ENCODE results near the gene NRM.

Gene NRM

DNA sequence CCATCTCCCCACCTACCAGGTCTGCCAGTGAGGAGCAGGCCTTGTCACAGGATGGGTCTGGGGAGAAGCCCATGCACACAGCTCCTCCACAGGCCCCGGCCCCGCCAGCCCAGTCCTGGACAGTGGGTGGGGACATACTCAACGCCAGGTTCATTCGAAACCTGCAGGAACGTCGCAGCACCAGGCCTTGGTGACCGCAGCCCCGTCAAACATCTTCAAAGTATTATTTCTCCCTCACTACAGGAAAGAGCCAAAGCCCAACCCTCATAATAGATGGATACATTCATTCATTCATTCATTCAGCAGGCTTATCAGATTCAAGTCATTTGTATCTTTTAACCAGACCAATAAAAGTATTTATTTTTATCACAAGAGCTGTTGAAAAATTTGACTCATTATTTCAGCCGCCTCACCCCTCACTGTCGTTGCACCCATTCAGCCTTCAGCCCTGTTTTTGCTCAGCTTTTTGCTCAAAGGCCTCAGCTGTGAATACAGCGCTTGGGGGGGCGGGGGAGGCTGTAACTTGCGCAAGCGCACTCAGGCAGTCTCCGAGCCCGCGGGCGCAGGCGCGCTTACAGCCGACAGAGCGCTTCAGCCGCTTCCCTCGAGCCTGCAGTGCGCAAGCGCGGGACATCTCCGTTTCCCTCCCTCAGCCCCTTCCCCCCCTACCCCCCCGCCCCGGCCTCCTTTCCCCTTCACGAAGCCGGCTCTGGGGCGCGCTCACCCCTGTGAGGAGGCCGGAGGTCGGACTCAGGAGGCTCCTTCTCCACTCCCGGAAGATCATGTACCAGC lies 44.1 kb downstream of the NRM start, which contains the start of gene C6orf136:
Gene C6orf136, plus strand, starts transcription at position 684 of the 792 bp plus-strand sequence. Its CDS starts 99 bp downstream, at position 783.
- DNase-seq = peak; percentile 89 to 98 (median 95)
- intact Hi-C loops (cut with DNase I) = no loop called here

DNA sequence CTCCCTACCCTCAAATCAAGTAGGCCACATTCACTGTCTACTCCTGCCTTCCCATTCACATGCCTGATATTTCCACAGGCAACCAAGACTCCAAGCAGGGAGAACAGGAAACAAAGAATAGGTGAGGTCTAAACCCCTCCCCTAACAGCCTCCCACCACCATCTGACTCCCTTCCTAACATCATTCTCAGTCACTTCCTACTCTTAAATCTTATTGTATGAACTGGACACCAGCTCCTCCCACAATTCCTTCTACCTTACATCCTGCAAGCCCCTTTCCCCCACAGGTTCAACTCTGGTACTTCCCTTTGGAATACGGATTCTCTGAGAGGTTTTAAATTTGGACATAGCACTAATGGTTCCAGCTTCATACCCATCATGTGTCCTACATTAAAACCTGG lies 44.8 kb downstream of the NRM start:
- DNase-seq = no peak
- intact Hi-C loops (cut with DNase I) = no loop called here

DNA sequence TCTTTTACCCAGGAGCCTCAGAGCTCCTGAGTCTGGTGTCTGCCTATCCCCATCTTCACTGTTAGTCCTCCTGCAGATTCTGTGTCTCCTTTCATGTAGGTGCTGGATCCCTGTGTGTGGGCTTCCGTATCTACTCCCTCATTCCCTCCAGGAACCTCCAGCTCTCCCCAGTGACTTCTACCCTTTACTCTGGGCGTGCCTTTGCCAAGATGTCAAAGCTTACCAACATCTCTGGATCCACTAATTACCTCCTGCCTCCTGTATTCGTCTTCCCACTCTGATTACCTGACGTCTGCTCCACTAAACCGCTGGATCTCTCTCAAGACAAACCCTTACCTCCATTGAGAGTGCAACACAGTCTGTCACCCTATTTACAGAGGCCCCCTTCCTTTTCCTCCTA lies 46.0 kb downstream of the NRM start:
- peak in 3 of 42 donors; percentile 19 to 37 (median 22) for DNase-seq
- intact Hi-C loops (cut with DNase I) = no loop called here

DNA sequence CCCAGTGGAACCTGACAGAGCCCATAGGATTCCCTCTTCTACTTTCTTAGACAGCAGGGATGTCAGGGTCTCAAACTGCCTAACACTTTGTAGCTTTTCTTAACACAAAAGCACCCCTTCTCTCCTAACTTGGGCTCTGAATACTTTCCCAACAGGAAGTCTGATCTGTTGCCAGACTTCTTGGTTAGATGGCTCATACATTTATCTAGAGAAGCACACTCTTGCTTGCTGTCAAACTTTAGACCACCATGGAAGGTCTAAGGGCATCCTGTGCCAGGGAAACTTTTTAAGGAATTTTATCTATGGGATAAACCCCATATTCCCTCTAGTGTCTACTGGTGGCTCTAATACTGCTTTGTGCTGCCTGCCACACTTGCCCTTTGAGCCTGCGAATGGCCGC lies 47.1 kb downstream of the NRM start:
- intact Hi-C loops (cut with DNase I) = no loop called here
- no peak for DNase-seq

DNA sequence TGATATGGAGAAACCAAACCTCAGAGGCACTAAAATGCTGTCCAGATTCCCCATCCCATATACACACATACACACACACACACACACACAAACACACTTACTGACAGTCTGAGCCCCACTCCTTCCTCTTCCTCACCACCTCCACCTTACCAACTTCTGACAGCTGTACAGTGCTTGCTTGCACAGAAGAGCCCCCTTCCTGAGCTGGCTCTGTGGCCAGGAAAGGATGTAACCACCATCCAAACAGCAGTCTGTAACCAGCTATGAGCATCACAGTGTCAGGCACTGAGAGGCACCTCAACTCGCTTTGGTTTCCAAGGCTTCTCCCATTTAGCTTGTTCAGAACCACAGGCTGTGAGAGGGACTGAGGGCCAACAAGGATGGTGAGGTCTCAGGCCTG lies 49.7 kb downstream of the NRM start:
- intact Hi-C loops (cut with DNase I) = no loop called here
- no peak for DNase-seq

DNA sequence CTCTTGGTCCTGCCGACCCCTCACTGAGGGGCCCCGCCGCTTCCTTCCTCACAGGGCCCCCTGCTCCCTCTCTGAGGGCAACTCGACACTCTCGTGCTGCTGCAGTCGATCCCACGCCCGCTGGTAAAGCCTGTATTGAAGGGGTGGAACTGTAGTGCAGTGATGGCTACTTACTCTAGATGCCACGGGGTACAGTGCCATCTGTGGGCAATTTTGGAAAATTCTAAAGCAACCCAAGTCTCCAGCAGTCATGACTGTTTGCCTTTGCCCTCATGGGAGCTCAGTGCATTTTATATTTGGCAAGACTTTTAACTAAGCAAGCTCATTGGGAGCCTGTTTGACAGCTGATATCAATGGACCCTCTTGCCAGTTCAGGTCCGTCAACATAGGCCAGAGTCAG lies 50.3 kb downstream of the NRM start:
- DNase-seq = no peak
- intact Hi-C loops (cut with DNase I) = no loop called here

All from head of caudate nucleus (tissue), 42 donors.